Spleen (tissue), 11 donors: Measurements from ENCODE around the gene ESRRB. TPM values are rescaled to one million over a fixed set of nuclear protein-coding genes. Genes with fewer than 3 reads are reported as not detected.

Experiments used
- DNase-seq: peaks from one replicate; pipeline ENCODE4 v3.0.0-alpha.2; 2020
- H3K27ac ChIP-seq, 8 donors: fragments of 200-600 bp; sonication (generic) in 7 of 8; 1 replicate in 4 of 8; 2 replicates in 4 of 8; pipeline versions ENCODE4 v1.5.0 to v1.8.0; 2016 to 2021; ENCODE audit warnings: inconsistent platforms in 4 of 8, mild to moderate bottlenecking in 4 of 8, moderate library complexity in 1 of 8
- H3K27me3 ChIP-seq, 7 donors: fragments of 200-600 bp; sonication (generic) in 6 of 7; replicated peaks in 1 of 7; 1 replicate in 4 of 7; 2 replicates in 3 of 7; pipeline versions ENCODE4 v1.5.0 to v1.8.0; 2016 to 2021; ENCODE audit warnings: inconsistent platforms in 3 of 7, mild to moderate bottlenecking in 1 of 7
- H3K36me3 ChIP-seq, 6 donors: fragments of 200-600 bp; sonication (generic) in 5 of 6; 1 replicate in 4 of 6; 2 replicates in 2 of 6; pipeline versions ENCODE4 v1.5.0 to v1.8.0; 2016 to 2021; ENCODE audit warnings: inconsistent platforms in 2 of 6
- H3K4me1 ChIP-seq, 6 donors: fragments of 200-600 bp; sonication (generic) in 5 of 6; 1 replicate in 3 of 6; 2 replicates in 3 of 6; pipeline versions ENCODE4 v1.5.0 to v1.8.0; 2016 to 2021; ENCODE audit warnings: inconsistent platforms in 3 of 6
- H3K4me3 ChIP-seq, 8 donors: fragments of 200-600 bp; sonication (generic) in 7 of 8; 1 replicate in 4 of 8; 2 replicates in 4 of 8; pipeline versions ENCODE4 v1.5.0 to v1.8.0; 2016 to 2021; ENCODE audit warnings: inconsistent platforms in 4 of 8, mild to moderate bottlenecking in 4 of 8, moderate library complexity in 2 of 8
- H3K9me3 ChIP-seq, 8 donors: fragments of 200-600 bp; sonication (generic) in 7 of 8; 1 replicate in 4 of 8; 2 replicates in 4 of 8; pipeline versions ENCODE4 v1.5.0 to v1.8.0; 2016 to 2021; ENCODE audit warnings: inconsistent platforms in 4 of 8
- POLR2A ChIP-seq, 3 donors: fragments of 450-650 bp; IDR thresholded peaks; one replicate each; pipeline ENCODE4 v1.5.1; 2017; ENCODE audit warnings: antibody characterized with exemption in 3 of 3, mild to moderate bottlenecking in 1 of 3
- POLR2AphosphoS5 ChIP-seq, 3 donors: sonication (generic); formaldehyde crosslinking; IDR thresholded peaks; one replicate each; pipeline ENCODE4 v1.5.1; 2017; ENCODE audit warnings: antibody characterized with exemption in 3 of 3
- WGBS, 5 donors: extraction: QIAGEN DNeasy Blood & Tissue Kit in 3 of 5; methylation state at CpG; one replicate each; pipeline versions ENCODE4 v1.1.5 to v1.1.7; 2013 to 2018; 5-methylcytosine and 5-hydroxymethylcytosine counted together
- intact Hi-C: fragments of 100-400 bp; cut with DNase I; formaldehyde crosslinking; loops from one replicate; pipeline ENCODE4 v1.15.0; 2023; ENCODE audit warnings: low total_unique reads
- polyA plus RNA-seq, 3 donors: library from polyadenylated mRNA; stranded (reverse); fragments of 200-250 nt; gene quantifications; one replicate each; pipeline ENCODE4 v1.2.1, GENCODE V29; 2013
- total RNA-seq, 7 donors: library from RNA; depleted of rRNA in 3 of 7; stranded (reverse); fragments of >200 nt in 3 of 7; fragmentation: NEBNext Ultra II Directional in 4 of 7; extraction: Animal tissue kit (Norgen Biotek cat#: 25700) in 4 of 7; gene quantifications; one replicate each; pipeline versions ENCODE4 v1.1.0 to v1.2.1, GENCODE V29; 2016 to 2021
- TF ChIP-seq, protein P1 (sequence below), 11 experiments: fragments of 200-600 bp in 7 of 11; fragments of 450-650 bp in 4 of 11; sonication (generic) in 4 of 11; IDR thresholded peaks in 8 of 11; conservative IDR thresholded peaks in 3 of 11; 1 replicate in 7 of 11; 2 replicates in 4 of 11; pipeline versions ENCODE4 v1.4.0 to v1.8.0; 2016 to 2021; ENCODE audit warnings: antibody characterized with exemption in 11 of 11, inconsistent platforms in 4 of 11, mild to moderate bottlenecking in 1 of 11
- donor health status: healthy with polysubstance abuse.
- donor health status: DM: no; HTN: no; CAD: no; lungs with moderate emphysema.
- donor health status: DM: no; HTN: no; CAD: no.
- donor health status: Bipolar disorder and iron deficiency.
- donor health status: healthy.
- donor health status: DM: no; HTN: no; CAD: no.
- donor health status: DM: yes; HTN: yes; CAD: no.

The ESRRB gene
- total and polyA plus RNA-seq, 10 donors = 0.10 to 1.1 (median 0.72) TPM; not detected in 1

GRCh38 chr14:76490735-76491134 is 114.8 kb downstream of the ESRRB start:
- H3K9me3 ChIP-seq = no peaks in the 10 kb centered on the region
- peaks cover 0 to 4% (median 0%) of the 10 kb centered on the region in 7 donors for H3K27me3 ChIP-seq
- WGBS, 5 donors = 62 to 85% (median 73%) methylated on average over 6 to 10 of the region's 10 CpGs
- no peak overlapping the region for H3K4me3 ChIP-seq
- no peak for TF ChIP-seq POLR2AphosphoS5 (IDR thresholded peaks at IDR 0.05)
- TF ChIP-seq, protein P1, sequence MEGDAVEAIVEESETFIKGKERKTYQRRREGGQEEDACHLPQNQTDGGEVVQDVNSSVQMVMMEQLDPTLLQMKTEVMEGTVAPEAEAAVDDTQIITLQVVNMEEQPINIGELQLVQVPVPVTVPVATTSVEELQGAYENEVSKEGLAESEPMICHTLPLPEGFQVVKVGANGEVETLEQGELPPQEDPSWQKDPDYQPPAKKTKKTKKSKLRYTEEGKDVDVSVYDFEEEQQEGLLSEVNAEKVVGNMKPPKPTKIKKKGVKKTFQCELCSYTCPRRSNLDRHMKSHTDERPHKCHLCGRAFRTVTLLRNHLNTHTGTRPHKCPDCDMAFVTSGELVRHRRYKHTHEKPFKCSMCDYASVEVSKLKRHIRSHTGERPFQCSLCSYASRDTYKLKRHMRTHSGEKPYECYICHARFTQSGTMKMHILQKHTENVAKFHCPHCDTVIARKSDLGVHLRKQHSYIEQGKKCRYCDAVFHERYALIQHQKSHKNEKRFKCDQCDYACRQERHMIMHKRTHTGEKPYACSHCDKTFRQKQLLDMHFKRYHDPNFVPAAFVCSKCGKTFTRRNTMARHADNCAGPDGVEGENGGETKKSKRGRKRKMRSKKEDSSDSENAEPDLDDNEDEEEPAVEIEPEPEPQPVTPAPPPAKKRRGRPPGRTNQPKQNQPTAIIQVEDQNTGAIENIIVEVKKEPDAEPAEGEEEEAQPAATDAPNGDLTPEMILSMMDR (IDR thresholded peaks at IDR 0.05 in 8 of 11, conservative IDR thresholded peaks at IDR 0.05 in 3 of 11) = no peak
- TF ChIP-seq POLR2A (IDR thresholded peaks at IDR 0.05) = no peak
- H3K4me1 ChIP-seq = no peaks in the 10 kb centered on the region
- H3K36me3 ChIP-seq = no peaks in the 10 kb centered on the region
- H3K27ac ChIP-seq = no peak overlapping the region
- DNase-seq = no peak
- intact Hi-C loops = no loop called here

DNA sequence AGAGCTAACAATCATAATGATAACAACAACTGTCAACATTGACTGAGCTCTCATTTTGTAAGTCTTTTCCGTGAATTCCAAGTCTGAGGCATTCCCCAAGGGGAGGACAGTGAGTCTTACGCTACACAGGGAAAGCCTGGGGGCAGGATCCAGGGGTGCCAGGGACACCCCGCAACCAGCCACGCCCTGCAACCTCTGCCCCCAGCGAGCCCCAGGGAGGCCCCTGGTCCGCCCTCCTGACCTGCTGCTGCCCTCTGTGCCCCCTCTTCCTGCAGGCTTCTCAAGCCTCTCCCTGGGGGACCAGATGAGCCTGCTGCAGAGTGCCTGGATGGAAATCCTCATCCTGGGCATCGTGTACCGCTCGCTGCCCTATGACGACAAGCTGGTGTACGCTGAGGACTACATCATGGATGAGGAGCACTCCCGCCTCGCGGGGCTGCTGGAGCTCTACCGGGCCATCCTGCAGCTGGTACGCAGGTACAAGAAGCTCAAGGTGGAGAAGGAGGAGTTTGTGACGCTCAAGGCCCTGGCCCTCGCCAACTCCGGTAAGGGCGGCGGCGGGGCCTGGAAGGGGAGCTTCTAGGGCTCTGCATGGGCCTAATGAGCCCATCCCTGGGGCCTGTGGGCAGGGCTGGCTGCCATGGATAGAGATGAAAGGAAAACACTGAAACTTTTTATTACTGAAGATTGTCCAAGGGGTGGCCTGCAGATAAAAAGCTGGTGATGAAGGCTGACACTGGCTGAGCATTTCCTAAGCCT is 115.4 kb downstream of the ESRRB start:
- 88 to 94% (median 92%) methylated on average over 22 of the region's 22 CpGs for WGBS, 5 donors
- no peak for DNase-seq
- H3K9me3 ChIP-seq = no peaks in the 10 kb centered on the region
- no peak for TF ChIP-seq POLR2AphosphoS5 (IDR thresholded peaks at IDR 0.05)
- no peaks in the 10 kb centered on the region for H3K4me1 ChIP-seq
- H3K27me3 ChIP-seq = peaks cover 0 to 5% (median 0%) of the 10 kb centered on the region in 7 donors
- H3K36me3 ChIP-seq = no peaks in the 10 kb centered on the region
- intact Hi-C loops = no loop called here
- no peak overlapping the region for H3K4me3 ChIP-seq
- no peak overlapping the region for H3K27ac ChIP-seq

DNA sequence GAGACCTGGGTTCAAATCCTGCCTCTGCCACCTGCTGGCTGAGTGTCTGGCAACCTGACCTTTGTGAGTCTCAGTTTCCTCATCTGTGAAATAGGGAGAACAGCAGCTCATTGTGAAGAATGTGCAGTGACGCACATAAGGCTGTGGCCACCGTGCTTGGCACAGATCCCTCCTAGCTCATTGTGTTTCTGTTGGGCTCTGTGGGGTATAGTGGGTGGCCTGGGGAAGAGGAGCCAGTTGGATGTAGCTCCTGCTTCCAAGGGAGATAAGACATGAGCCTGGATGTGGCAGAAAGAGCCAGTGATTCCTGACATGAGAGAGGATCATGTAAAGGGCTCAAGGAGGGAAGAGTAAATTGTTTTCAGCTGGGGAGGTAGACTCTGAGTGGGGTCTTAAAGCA is 120.0 kb downstream of the ESRRB start:
- TF ChIP-seq POLR2AphosphoS5 (IDR thresholded peaks at IDR 0.05) = no peak
- TF ChIP-seq, protein P1 (IDR thresholded peaks at IDR 0.05 in 8 of 11, conservative IDR thresholded peaks at IDR 0.05 in 3 of 11) = no peak
- no peak for TF ChIP-seq POLR2A (IDR thresholded peaks at IDR 0.05)
- Histone ChIP-seq H3K27ac (no peak overlapping the region), H3K9me3 (no peaks in the 10 kb centered on the region), H3K4me3 (no peak overlapping the region), H3K4me1 (peaks cover 0 to 3% (median 0%) of the 10 kb centered on the region in 6 donors), H3K27me3 (peaks cover 0 to 40% (median 0%) of the 10 kb centered on the region in 7 donors), H3K36me3 (no peaks in the 10 kb centered on the region)
- peak; percentile 42 for DNase-seq
- intact Hi-C loops = no loop called here
- 88 to 97% (median 92%) methylated on average over 2 of the region's 2 CpGs for WGBS, 5 donors

DNA sequence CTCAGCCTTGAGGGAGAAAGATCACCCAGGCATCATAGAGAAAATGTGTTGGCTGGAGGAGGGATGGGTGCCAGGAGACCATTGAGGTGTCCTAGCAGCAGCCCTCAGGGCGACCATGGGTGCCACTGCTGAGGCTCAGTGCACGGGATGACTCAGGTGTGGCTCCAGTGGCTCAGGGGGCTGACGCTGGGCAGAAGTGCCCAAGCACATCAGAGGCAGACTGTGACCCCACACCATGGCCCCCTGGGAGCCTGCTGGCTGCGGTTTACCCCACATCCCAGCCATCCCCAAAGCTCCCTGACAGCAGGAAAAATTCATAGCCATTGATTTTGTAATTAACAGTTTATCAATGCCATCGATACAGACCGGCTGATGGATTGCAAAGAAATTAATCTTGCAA is 120.7 kb downstream of the ESRRB start:
- WGBS, 5 donors = 70 to 73% (median 71%) methylated on average over 6 of the region's 6 CpGs
- no peak overlapping the region for H3K27ac ChIP-seq
- intact Hi-C loops = no loop called here
- TF ChIP-seq, protein P1 (IDR thresholded peaks at IDR 0.05 in 8 of 11, conservative IDR thresholded peaks at IDR 0.05 in 3 of 11) = no peak
- TF ChIP-seq POLR2AphosphoS5 (IDR thresholded peaks at IDR 0.05) (no peak), POLR2A (IDR thresholded peaks at IDR 0.05) (no peak)
- peaks cover 0 to 3% (median 0%) of the 10 kb centered on the region in 6 donors for H3K4me1 ChIP-seq
- H3K9me3 ChIP-seq = no peaks in the 10 kb centered on the region
- DNase-seq = peak; percentile 56
- H3K36me3 ChIP-seq = no peaks in the 10 kb centered on the region
- peaks cover 0 to 40% (median 0%) of the 10 kb centered on the region in 7 donors for H3K27me3 ChIP-seq
- no peak overlapping the region for H3K4me3 ChIP-seq
